H1 (cell line): ENCODE results near the gene TGFBRAP1. TPM values are rescaled to one million over a fixed set of nuclear protein-coding genes. Genes with fewer than 3 reads are reported as not detected.

Experiments used
- CTCF ChIA-PET: fragments of 300-600 bp; sonication (Branson Sonifier 250); formaldehyde crosslinking; loops from one replicate; lab custom pipeline; 2021; ENCODE audit not compliant: partially characterized antibody; lab: Charles Lee
- POLR2A ChIA-PET: fragments of 300-600 bp; sonication (Branson Sonifier 250); formaldehyde crosslinking; loops from one replicate; lab custom pipeline; 2021; ENCODE audit warnings: inconsistent platforms; ENCODE audit not compliant: partially characterized antibody; lab: Charles Lee
- DNase-seq, 2 experiments: peaks; one replicate each; pipeline versions ENCODE4 v3.0.0 to v3.0.0-alpha.2; 2010 to 2022; ENCODE audit warnings: low spot score in 2 of 2, low read depth in 1 of 2, mixed read lengths in 1 of 2
- FAIRE-seq: peaks from 2 replicates; lab custom pipeline; 2011; peaks lifted over from hg19 to GRCh38; lab: Jason Lieb, UNC
- H2AFZ ChIP-seq: 2 replicates; pipeline ENCODE4 v1.8.1; 2012; ENCODE audit warnings: low read length, inconsistent platforms
- H2AK5ac ChIP-seq: 2 replicates; pipeline ENCODE4 v1.6.1; 2013; ENCODE audit warnings: low read depth, low read length
- H2BK120ac ChIP-seq: replicated peaks from 2 replicates; pipeline ENCODE3; 2013; ENCODE audit warnings: low read depth, low read length, inconsistent platforms
- H2BK12ac ChIP-seq: 2 replicates; pipeline ENCODE4 v1.6.1; 2013; ENCODE audit warnings: low read depth, low read length
- H2BK15ac ChIP-seq: 2 replicates; pipeline ENCODE4 v1.6.1; 2013; ENCODE audit warnings: low read length
- H2BK20ac ChIP-seq: 2 replicates; pipeline ENCODE4 v1.6.1; 2013; ENCODE audit warnings: low read length
- H2BK5ac ChIP-seq: 2 replicates; pipeline ENCODE4 v1.6.1; 2013; ENCODE audit warnings: low read depth, low read length
- H3K14ac ChIP-seq: 2 replicates; pipeline ENCODE4 v1.6.1; 2013; ENCODE audit warnings: inconsistent platforms; ENCODE audit not compliant: insufficient read length
- H3K18ac ChIP-seq: 2 replicates; pipeline ENCODE4 v1.6.1; 2013; ENCODE audit warnings: low read length; ENCODE audit errors: extremely low read depth
- H3K23ac ChIP-seq: 2 replicates; pipeline ENCODE4 v1.6.1; 2013; ENCODE audit warnings: inconsistent platforms; ENCODE audit not compliant: insufficient read length
- H3K23me2 ChIP-seq: 2 replicates; pipeline ENCODE4 v1.6.1; 2013; ENCODE audit warnings: low read depth, low read length
- H3K27ac ChIP-seq: 2 replicates; pipeline ENCODE4 v1.6.1; 2011; ENCODE audit warnings: low read depth, low read length, inconsistent platforms
- H3K27me3 ChIP-seq, 4 experiments: replicated peaks in 1 of 4; 1 replicate in 1 of 4; 2 replicates in 3 of 4; pipeline versions ENCODE4 v1.6.1 to v1.8.1; 2011 to 2013; ENCODE audit warnings: low read length in 3 of 4, mild to moderate bottlenecking in 3 of 4, inconsistent platforms in 2 of 4, mixed read lengths in 2 of 4, moderate library complexity in 1 of 4; ENCODE audit not compliant: control insufficient read depth in 3 of 4, insufficient read depth in 3 of 4; ENCODE audit errors: extremely low read depth in 1 of 4
- H3K36me3 ChIP-seq, 4 experiments: 2 replicates each; pipeline versions ENCODE4 v1.6.1 to v1.8.1; 2011 to 2013; ENCODE audit warnings: mild to moderate bottlenecking in 4 of 4, low read length in 3 of 4, moderate library complexity in 2 of 4, control low read depth in 1 of 4, inconsistent platforms in 1 of 4; ENCODE audit not compliant: insufficient read depth in 4 of 4, control insufficient read depth in 2 of 4
- H3K4ac ChIP-seq: replicated peaks from 2 replicates; pipeline ENCODE3; 2013; ENCODE audit warnings: low read length, low read depth, mixed read lengths, inconsistent platforms; ENCODE audit not compliant: insufficient read length
- H3K4me1 ChIP-seq, 4 experiments: replicated peaks in 1 of 4; 1 replicate in 1 of 4; 2 replicates in 3 of 4; pipeline versions ENCODE4 v1.6.1 to v1.8.1; 2011 to 2013; ENCODE audit warnings: low read length in 3 of 4, inconsistent platforms in 2 of 4, mixed read lengths in 1 of 4; ENCODE audit not compliant: insufficient read depth in 4 of 4, control insufficient read depth in 3 of 4
- H3K4me2 ChIP-seq, 2 experiments: 2 replicates each; pipeline versions ENCODE4 v1.6.1 to v1.8.1; 2011 to 2013; ENCODE audit warnings: low read depth in 2 of 2, low read length in 2 of 2, control low read depth in 1 of 2, inconsistent platforms in 1 of 2, mild to moderate bottlenecking in 1 of 2; ENCODE audit not compliant: insufficient read depth in 1 of 2
- H3K4me3 ChIP-seq, 4 experiments: fragments of 200-600, 300-600 bp in 1 of 4; sonication (generic), shearing (Covaris generic), sonication (Bioruptor Twin) in 1 of 4; 2 replicates each; pipeline versions ENCODE4 v1.5.1 to v1.8.1; 2011 to 2016; ENCODE audit warnings: low read length in 4 of 4, low read depth in 3 of 4, control low read depth in 2 of 4, inconsistent platforms in 2 of 4, mild to moderate bottlenecking in 2 of 4, mixed read lengths in 1 of 4, moderate library complexity in 1 of 4; ENCODE audit not compliant: insufficient read depth in 2 of 4; ENCODE audit errors: extremely low read depth in 1 of 4
- H3K56ac ChIP-seq: replicated peaks from 2 replicates; pipeline ENCODE3; 2013; ENCODE audit warnings: low read depth, mild to moderate bottlenecking, mixed read lengths, low read length, inconsistent platforms; ENCODE audit not compliant: insufficient read length
- H3K79me1 ChIP-seq: 2 replicates; pipeline ENCODE4 v1.6.1; 2013; ENCODE audit warnings: low read depth, low read length, control low read depth
- H3K79me2 ChIP-seq, 2 experiments: 2 replicates each; pipeline versions ENCODE4 v1.6.1 to v1.8.1; 2012 to 2013; ENCODE audit warnings: low read length in 2 of 2, mild to moderate bottlenecking in 2 of 2, inconsistent platforms in 1 of 2; ENCODE audit not compliant: insufficient read depth in 2 of 2, control insufficient read depth in 1 of 2
- H3K9ac ChIP-seq, 4 experiments: replicated peaks in 1 of 4; 1 replicate in 1 of 4; 2 replicates in 3 of 4; pipeline versions ENCODE4 v1.6.1 to v1.8.1; 2011 to 2013; ENCODE audit warnings: low read depth in 3 of 4, low read length in 3 of 4, control low read depth in 2 of 4, mild to moderate bottlenecking in 2 of 4, moderate library complexity in 2 of 4, inconsistent platforms in 1 of 4; ENCODE audit errors: extremely low read depth in 1 of 4
- H3K9me3 ChIP-seq, 2 experiments: 2 replicates each; pipeline versions ENCODE4 v1.6.1 to v1.8.1; 2012 to 2013; ENCODE audit warnings: mild to moderate bottlenecking in 2 of 2, moderate library complexity in 2 of 2, control low read depth in 1 of 2, inconsistent platforms in 1 of 2, low read depth in 1 of 2, low read length in 1 of 2, mixed read lengths in 1 of 2; ENCODE audit not compliant: insufficient read depth in 2 of 2
- H4K20me1 ChIP-seq, 2 experiments: replicated peaks in 1 of 2; 2 replicates each; pipeline versions ENCODE3 to v1.8.1; 2011 to 2013; ENCODE audit warnings: inconsistent platforms in 2 of 2, low read length in 2 of 2, mild to moderate bottlenecking in 1 of 2; ENCODE audit not compliant: insufficient read depth in 2 of 2, control insufficient read depth in 1 of 2
- H4K5ac ChIP-seq: 2 replicates; pipeline ENCODE4 v1.6.1; 2013; ENCODE audit warnings: low read length, low read depth, mixed read lengths, inconsistent platforms; ENCODE audit not compliant: insufficient read length
- H4K8ac ChIP-seq: 2 replicates; pipeline ENCODE4 v1.8.0; 2013; ENCODE audit warnings: mild to moderate bottlenecking, moderate library complexity, low read length, inconsistent platforms; ENCODE audit not compliant: insufficient read depth; ENCODE audit errors: extremely low read depth
- H4K91ac ChIP-seq: replicated peaks from 2 replicates; pipeline ENCODE3; 2013; ENCODE audit warnings: low read length, mixed read lengths, inconsistent platforms; ENCODE audit not compliant: insufficient read length
- POU5F1 ChIP-seq: IDR thresholded peaks from 2 replicates; pipeline ENCODE4 v1.6.1; 2011; ENCODE audit warnings: low read depth, mild to moderate bottlenecking, low read length, moderate library complexity
- SAP30 ChIP-seq: fragments of 300-600 bp; sonication (generic); IDR thresholded peaks from 2 replicates; pipeline ENCODE4 v1.7.1; 2012; ENCODE audit warnings: low read length, moderate library complexity, mild to moderate bottlenecking, inconsistent platforms; ENCODE audit not compliant: insufficient read depth, insufficient replicate concordance
- SP2 ChIP-seq: IDR thresholded peaks from 2 replicates; pipeline ENCODE4 v1.6.1; 2012; ENCODE audit warnings: mild to moderate bottlenecking, low read length, inconsistent platforms
- TAF1 ChIP-seq: IDR thresholded peaks from 2 replicates; pipeline ENCODE4 v1.6.1; 2011; ENCODE audit warnings: mild to moderate bottlenecking, low read depth, low read length
- TCF12 ChIP-seq: IDR thresholded peaks from 2 replicates; pipeline ENCODE4 v1.6.1; 2011; ENCODE audit warnings: low read depth, mild to moderate bottlenecking, low read length
- ZNF274 ChIP-seq: IDR thresholded peaks from 2 replicates; pipeline ENCODE4 v1.7.0; 2012; ENCODE audit warnings: low read length, borderline replicate concordance; ENCODE audit errors: extremely low read depth
- WGBS, 2 experiments: shearing (Covaris generic) in 1 of 2; methylation state at CpG; one replicate each; pipeline versions ENCODE4 v1.1.6 to v1.1.7; 2013 to 2015; ENCODE audit warnings: low lambda C conversion rate in 2 of 2, mixed read lengths in 2 of 2, inconsistent platforms in 1 of 2, low coverage in 1 of 2, missing lambda C conversion rate in 1 of 2; ENCODE audit not compliant: insufficient replicate concordance in 2 of 2, insufficient coverage in 1 of 2, insufficient read length in 1 of 2; ENCODE audit errors: extremely low coverage in 1 of 2, missing lambda C conversion rate in 1 of 2; 5-methylcytosine and 5-hydroxymethylcytosine counted together
- polyA plus RNA-seq, 7 experiments: library from polyadenylated mRNA; depleted of rRNA in 3 of 7; stranded (reverse) in 5 of 7; unstranded in 2 of 7; fragments of >200 nt in 5 of 7; fragments of 200-250 nt in 2 of 7; gene quantifications; 1 replicate in 5 of 7; 2 replicates in 1 of 7; 4 replicates in 1 of 7; pipeline versions ENCODE4 v1.2.1 to v1.2.3, GENCODE V29; 2011 to 2013; ENCODE audit warnings: missing spikeins in 2 of 7, mixed read lengths in 2 of 7
- total RNA-seq: library from RNA; stranded (reverse); fragmentation: NEBNext Ultra II Directional; extraction: Animal tissue kit (Norgen Biotek cat#: 25700); gene quantifications from 2 replicates; pipeline ENCODE4 v1.2.1, GENCODE V29; 2021
- TF ChIP-seq, protein P1 (sequence below): IDR thresholded peaks from 2 replicates; pipeline ENCODE4 v1.6.1; 2011; ENCODE audit warnings: low read depth, mild to moderate bottlenecking, low read length; ENCODE audit not compliant: insufficient read depth

The TGFBRAP1 gene
- total and polyA plus RNA-seq, 2 of the 8 experiments (the other 6 are each of a cell fraction or from before 2014, with no cell fraction given) = 11.2 to 20.2 TPM

DNA sequence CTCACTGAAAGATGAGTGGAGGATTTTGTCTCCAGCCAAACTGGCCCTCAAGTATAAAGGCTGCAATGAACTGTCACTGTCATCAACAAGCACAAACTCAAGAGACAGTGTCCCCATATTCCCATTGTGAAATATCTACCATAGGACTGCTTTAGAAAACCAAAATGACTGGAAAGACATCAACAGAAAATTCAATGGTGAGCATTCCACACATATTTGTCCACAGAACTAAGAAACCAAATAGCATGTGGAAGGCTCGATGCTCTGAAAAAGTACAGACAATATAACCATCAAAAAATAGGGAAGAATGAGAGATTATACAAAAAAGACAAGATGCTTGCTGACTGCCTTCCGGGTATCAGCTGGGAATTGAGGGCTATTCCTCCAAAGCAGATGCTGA lies 37.6 kb downstream of the TGFBRAP1 start:
- DNase-seq (no peak), FAIRE-seq (no peak)
- H3K14ac ChIP-seq = no peak overlapping the region
- 95% methylated on average over 2 of the region's 2 CpGs; no CpG with 5 or more reads in 1 of the 2 experiments for WGBS, 2 experiments
- no peaks in the 10 kb centered on the region; the same call in 1 of the 2 replicates for H3K23me2 ChIP-seq
- H2BK15ac ChIP-seq = no peak overlapping the region
- H4K5ac ChIP-seq = no peak overlapping the region
- no peak overlapping the region for H3K4me2 ChIP-seq
- H3K4me1 ChIP-seq = no peaks in the 10 kb centered on the region
- no peak overlapping the region for H3K4ac ChIP-seq
- no peaks in the 10 kb centered on the region for H3K9me3 ChIP-seq
- H3K79me1 ChIP-seq = no peaks in the 10 kb centered on the region
- H4K20me1 ChIP-seq = peaks cover 0 to 2% of the 10 kb centered on the region in 2 experiments
- POLR2A ChIA-PET = no interaction called here
- no peak overlapping the region for H2AFZ ChIP-seq
- no peak for TF ChIP-seq TAF1
- no peak for TF ChIP-seq SAP30
- TF ChIP-seq SP2 = no peak
- no peak for TF ChIP-seq TCF12
- no peak for TF ChIP-seq ZNF274
- TF ChIP-seq POU5F1 = no peak
- TF ChIP-seq, protein P1, sequence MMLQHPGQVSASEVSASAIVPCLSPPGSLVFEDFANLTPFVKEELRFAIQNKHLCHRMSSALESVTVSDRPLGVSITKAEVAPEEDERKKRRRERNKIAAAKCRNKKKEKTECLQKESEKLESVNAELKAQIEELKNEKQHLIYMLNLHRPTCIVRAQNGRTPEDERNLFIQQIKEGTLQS = no peak
- H3K9ac ChIP-seq = no peak overlapping the region
- no peak overlapping the region for H2BK5ac ChIP-seq
- no peak overlapping the region for H4K91ac ChIP-seq
- H3K36me3 ChIP-seq = peaks cover 0 to 9% (median 1%) of the 10 kb centered on the region in 4 experiments; a peak in 4 of 8 replicates
- no peak overlapping the region for H3K23ac ChIP-seq
- H3K27ac ChIP-seq = no peak overlapping the region
- CTCF ChIA-PET = interaction anchor here (0.6 to 2.2 kb wide), 3 partner anchors 48 to 529 kb away, joined by 3 to 6 read pairs (median 3); no protein-coding TSS in a partner anchor
- H3K56ac ChIP-seq = no peak overlapping the region
- no peaks in the 10 kb centered on the region for H3K27me3 ChIP-seq
- H2BK120ac ChIP-seq = no peak overlapping the region
- H2BK20ac ChIP-seq = no peak overlapping the region
- no peak overlapping the region for H4K8ac ChIP-seq
- no peaks in the 10 kb centered on the region for H3K79me2 ChIP-seq
- H3K4me3 ChIP-seq = no peak overlapping the region
- H2BK12ac ChIP-seq = no peak overlapping the region
- H3K18ac ChIP-seq = no peak overlapping the region
- no peak overlapping the region for H2AK5ac ChIP-seq
